Peyer's patch (tissue), 4 donors: ENCODE measurements around the gene CHST3.

Experiments used
- POLR2A ChIP-seq, 2 donors: fragments of 450-650 bp; IDR thresholded peaks; one replicate each; pipeline ENCODE4 v1.5.1; 2017; ENCODE audit warnings: antibody characterized with exemption in 2 of 2, mild to moderate bottlenecking in 2 of 2, moderate library complexity in 2 of 2
- TF ChIP-seq, protein P1 (sequence below), 6 experiments: fragments of 450-650 bp in 4 of 6; fragments of 200-600 bp in 2 of 6; sonication (generic) in 1 of 6; IDR thresholded peaks; one replicate each; pipeline ENCODE4 v1.5.1; 2017 to 2019; ENCODE audit warnings: antibody characterized with exemption in 6 of 6, mild to moderate bottlenecking in 3 of 6, moderate library complexity in 1 of 6

DNA sequence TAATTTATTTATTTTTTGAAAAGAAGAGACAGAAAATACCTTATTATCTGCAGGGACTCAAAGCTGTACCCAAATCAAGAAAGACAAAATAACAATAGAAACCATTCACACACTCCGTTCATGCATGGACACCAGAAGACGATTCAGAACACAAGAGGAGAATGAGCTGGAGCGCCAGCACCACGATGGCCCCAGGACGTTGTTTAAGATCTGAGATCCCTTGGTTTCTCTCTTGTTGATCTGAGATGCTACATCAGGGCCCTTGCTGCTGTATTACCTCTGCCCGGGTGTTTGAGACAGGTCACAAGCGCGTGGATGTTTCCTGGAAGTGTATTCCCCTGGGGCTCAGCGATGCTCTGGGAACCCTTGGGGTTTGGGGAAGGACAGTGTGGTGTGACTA lies 46.8 kb downstream of the CHST3 start:
- TF ChIP-seq, protein P1, sequence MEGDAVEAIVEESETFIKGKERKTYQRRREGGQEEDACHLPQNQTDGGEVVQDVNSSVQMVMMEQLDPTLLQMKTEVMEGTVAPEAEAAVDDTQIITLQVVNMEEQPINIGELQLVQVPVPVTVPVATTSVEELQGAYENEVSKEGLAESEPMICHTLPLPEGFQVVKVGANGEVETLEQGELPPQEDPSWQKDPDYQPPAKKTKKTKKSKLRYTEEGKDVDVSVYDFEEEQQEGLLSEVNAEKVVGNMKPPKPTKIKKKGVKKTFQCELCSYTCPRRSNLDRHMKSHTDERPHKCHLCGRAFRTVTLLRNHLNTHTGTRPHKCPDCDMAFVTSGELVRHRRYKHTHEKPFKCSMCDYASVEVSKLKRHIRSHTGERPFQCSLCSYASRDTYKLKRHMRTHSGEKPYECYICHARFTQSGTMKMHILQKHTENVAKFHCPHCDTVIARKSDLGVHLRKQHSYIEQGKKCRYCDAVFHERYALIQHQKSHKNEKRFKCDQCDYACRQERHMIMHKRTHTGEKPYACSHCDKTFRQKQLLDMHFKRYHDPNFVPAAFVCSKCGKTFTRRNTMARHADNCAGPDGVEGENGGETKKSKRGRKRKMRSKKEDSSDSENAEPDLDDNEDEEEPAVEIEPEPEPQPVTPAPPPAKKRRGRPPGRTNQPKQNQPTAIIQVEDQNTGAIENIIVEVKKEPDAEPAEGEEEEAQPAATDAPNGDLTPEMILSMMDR (IDR thresholded peaks at IDR 0.05), result no peak
- no peak for TF ChIP-seq POLR2A (IDR thresholded peaks at IDR 0.05)
